Esophagus muscularis mucosa (tissue), 4 donors: Measurements from ENCODE around the gene PIK3R6. TPM values are rescaled to one million over a fixed set of nuclear protein-coding genes. Genes with fewer than 3 reads are reported as not detected.

Source experiments
- DNase-seq: peaks from one replicate; pipeline ENCODE4 v3.0.0-alpha.2; 2017; ENCODE audit errors: extremely low spot score
- H3K27ac ChIP-seq, 4 donors: fragments of 200-600 bp; sonication (generic); replicated peaks in 1 of 4; 1 replicate in 3 of 4; 2 replicates in 1 of 4; pipeline ENCODE4 v1.5.1; 2016 to 2019; ENCODE audit warnings: mild to moderate bottlenecking in 1 of 4
- H3K27me3 ChIP-seq, 4 donors: fragments of 200-600 bp; sonication (generic); one replicate each; pipeline versions ENCODE4 v1.5.1 to v1.6.0; 2016 to 2019
- H3K36me3 ChIP-seq, 4 donors: fragments of 200-600 bp; sonication (generic); one replicate each; pipeline ENCODE4 v1.5.1; 2016 to 2019
- H3K4me1 ChIP-seq, 4 donors: fragments of 200-600 bp; sonication (generic); one replicate each; pipeline ENCODE4 v1.5.1; 2016 to 2019
- H3K4me3 ChIP-seq, 4 donors: fragments of 200-600 bp; sonication (generic); 1 replicate in 2 of 4; 2 replicates in 2 of 4; pipeline ENCODE4 v1.5.1; 2016 to 2019; ENCODE audit warnings: mild to moderate bottlenecking in 4 of 4, moderate library complexity in 1 of 4
- H3K9me3 ChIP-seq, 4 donors: fragments of 200-600 bp; sonication (generic); 1 replicate in 3 of 4; 2 replicates in 1 of 4; pipeline ENCODE4 v1.5.1; 2016 to 2019
- EP300 ChIP-seq: sonication (generic); formaldehyde crosslinking; IDR thresholded peaks from one replicate; pipeline ENCODE4 v1.6.1; 2017; ENCODE audit warnings: antibody characterized with exemption
- POLR2A ChIP-seq: fragments of 450-650 bp; IDR thresholded peaks from one replicate; pipeline ENCODE4 v1.6.1; 2017; ENCODE audit warnings: antibody characterized with exemption, moderate library complexity, mild to moderate bottlenecking, low read depth
- POLR2AphosphoS5 ChIP-seq, 2 donors: sonication (generic); formaldehyde crosslinking; IDR thresholded peaks; one replicate each; pipeline ENCODE4 v1.6.1; 2017; ENCODE audit warnings: antibody characterized with exemption in 2 of 2
- WGBS: methylation state at CpG from one replicate; pipeline ENCODE4 v1.1.5; 2018; 5-methylcytosine and 5-hydroxymethylcytosine counted together
- intact Hi-C: fragments of 100-400 bp; cut with DNase I; formaldehyde crosslinking; loops from one replicate; pipeline ENCODE4 v1.15.1; 2023
- total RNA-seq, 4 donors: library from RNA; depleted of rRNA; stranded (reverse); fragments of >200 nt; gene quantifications; one replicate each; pipeline versions ENCODE4 v1.1.0 to v1.2.1, GENCODE V29; 2016
- TF ChIP-seq, protein P1 (sequence below), 3 experiments: fragments of 200-600 bp in 2 of 3; fragments of 450-650 bp in 1 of 3; sonication (generic) in 2 of 3; IDR thresholded peaks; one replicate each; pipeline ENCODE4 v1.5.1; 2017 to 2019; ENCODE audit warnings: antibody characterized with exemption in 3 of 3, mild to moderate bottlenecking in 2 of 3, moderate library complexity in 1 of 3

The PIK3R6 gene
- total RNA-seq, 4 donors from 2014 or later, result 0.52 to 3.3 (median 1.8) TPM

- DNase-seq, result no peak
- 42% methylated on average over 2 of the region's 2 CpGs for WGBS
Measured at GRCh38 chr17:8843344-8843743, 24.1 kb downstream of the PIK3R6 start.

GRCh38 chr17:8841844-8842243 is 25.6 kb downstream of the PIK3R6 start:
- WGBS, result 66% methylated on average over 4 of the region's 4 CpGs
- TF ChIP-seq EP300 (no peak), POLR2AphosphoS5 (IDR thresholded peaks at IDR 0.05) (no peak), POLR2A (no peak)
- TF ChIP-seq, protein P1, sequence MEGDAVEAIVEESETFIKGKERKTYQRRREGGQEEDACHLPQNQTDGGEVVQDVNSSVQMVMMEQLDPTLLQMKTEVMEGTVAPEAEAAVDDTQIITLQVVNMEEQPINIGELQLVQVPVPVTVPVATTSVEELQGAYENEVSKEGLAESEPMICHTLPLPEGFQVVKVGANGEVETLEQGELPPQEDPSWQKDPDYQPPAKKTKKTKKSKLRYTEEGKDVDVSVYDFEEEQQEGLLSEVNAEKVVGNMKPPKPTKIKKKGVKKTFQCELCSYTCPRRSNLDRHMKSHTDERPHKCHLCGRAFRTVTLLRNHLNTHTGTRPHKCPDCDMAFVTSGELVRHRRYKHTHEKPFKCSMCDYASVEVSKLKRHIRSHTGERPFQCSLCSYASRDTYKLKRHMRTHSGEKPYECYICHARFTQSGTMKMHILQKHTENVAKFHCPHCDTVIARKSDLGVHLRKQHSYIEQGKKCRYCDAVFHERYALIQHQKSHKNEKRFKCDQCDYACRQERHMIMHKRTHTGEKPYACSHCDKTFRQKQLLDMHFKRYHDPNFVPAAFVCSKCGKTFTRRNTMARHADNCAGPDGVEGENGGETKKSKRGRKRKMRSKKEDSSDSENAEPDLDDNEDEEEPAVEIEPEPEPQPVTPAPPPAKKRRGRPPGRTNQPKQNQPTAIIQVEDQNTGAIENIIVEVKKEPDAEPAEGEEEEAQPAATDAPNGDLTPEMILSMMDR (IDR thresholded peaks at IDR 0.05), result no peak
- Histone ChIP-seq H3K36me3 (no peaks in the 10 kb centered on the region), H3K4me3 (no peak overlapping the region), H3K4me1 (no peaks in the 10 kb centered on the region), H3K27ac (no peak overlapping the region), H3K27me3 (peaks cover 0 to 15% (median 0%) of the 10 kb centered on the region in 4 donors), H3K9me3 (no peaks in the 10 kb centered on the region)
- intact Hi-C loops, result no loop called here
- DNase-seq, result no peak

More at GRCh38 chr17:8843344-8843743, 24.1 kb downstream of the PIK3R6 start:
- intact Hi-C loops, result no loop called here
- Histone ChIP-seq H3K4me3 (no peak overlapping the region), H3K9me3 (no peaks in the 10 kb centered on the region), H3K27ac (no peak overlapping the region), H3K27me3 (no peaks in the 10 kb centered on the region), H3K36me3 (no peaks in the 10 kb centered on the region), H3K4me1 (peaks cover 0 to 7% (median 0%) of the 10 kb centered on the region in 4 donors)
- TF ChIP-seq, protein P1 (IDR thresholded peaks at IDR 0.05), result no peak
- TF ChIP-seq POLR2AphosphoS5 (IDR thresholded peaks at IDR 0.05) (no peak), POLR2A (no peak), EP300 (no peak)

GRCh38 chr17:8839410-8839935 is 28.0 kb downstream of the PIK3R6 start:
- 68% methylated on average over 11 of the region's 11 CpGs for WGBS
- peaks cover 0 to 38% (median 0%) of the 10 kb centered on the region in 4 donors for H3K27me3 ChIP-seq
- no peak overlapping the region for H3K4me3 ChIP-seq
- peak; percentile 34 for DNase-seq
- H3K9me3 ChIP-seq, result no peaks in the 10 kb centered on the region
- H3K4me1 ChIP-seq, result no peaks in the 10 kb centered on the region
- H3K27ac ChIP-seq, result no peak overlapping the region
- TF ChIP-seq, protein P1 (IDR thresholded peaks at IDR 0.05), result no peak
- TF ChIP-seq POLR2AphosphoS5 (IDR thresholded peaks at IDR 0.05), result no peak
- peaks cover 0 to 3% (median 0%) of the 10 kb centered on the region in 4 donors for H3K36me3 ChIP-seq
- intact Hi-C loops, result no loop called here

- Histone ChIP-seq H3K36me3 (peaks cover 0 to 3% (median 0%) of the 10 kb centered on the region in 4 donors), H3K4me1 (no peaks in the 10 kb centered on the region), H3K27me3 (peaks cover 0 to 45% (median 0%) of the 10 kb centered on the region in 4 donors), H3K27ac (no peak overlapping the region), H3K4me3 (no peak overlapping the region), H3K9me3 (no peaks in the 10 kb centered on the region)
- 95% methylated on average over 8 of the region's 12 CpGs for WGBS
- peak; percentile 24 for DNase-seq
- TF ChIP-seq POLR2AphosphoS5 (IDR thresholded peaks at IDR 0.05) (no peak), POLR2A (no peak), EP300 (no peak)
- TF ChIP-seq, protein P1 (IDR thresholded peaks at IDR 0.05), result no peak
- intact Hi-C loops, result no loop called here
Measured at GRCh38 chr17:8838551-8839095, 28.9 kb downstream of the PIK3R6 start.
